ENCODE data around the gene UCHL3. TPM values are rescaled to one million over a fixed set of nuclear protein-coding genes. Genes with fewer than 3 reads are reported as not detected.

UCHL3 gene
- total and polyA plus RNA-seq, 10 of the 15 experiments (the other 5 are each of a cell fraction or from before 2014, with no cell fraction given), result 52.5 to 179 (median 104) TPM

DNA sequence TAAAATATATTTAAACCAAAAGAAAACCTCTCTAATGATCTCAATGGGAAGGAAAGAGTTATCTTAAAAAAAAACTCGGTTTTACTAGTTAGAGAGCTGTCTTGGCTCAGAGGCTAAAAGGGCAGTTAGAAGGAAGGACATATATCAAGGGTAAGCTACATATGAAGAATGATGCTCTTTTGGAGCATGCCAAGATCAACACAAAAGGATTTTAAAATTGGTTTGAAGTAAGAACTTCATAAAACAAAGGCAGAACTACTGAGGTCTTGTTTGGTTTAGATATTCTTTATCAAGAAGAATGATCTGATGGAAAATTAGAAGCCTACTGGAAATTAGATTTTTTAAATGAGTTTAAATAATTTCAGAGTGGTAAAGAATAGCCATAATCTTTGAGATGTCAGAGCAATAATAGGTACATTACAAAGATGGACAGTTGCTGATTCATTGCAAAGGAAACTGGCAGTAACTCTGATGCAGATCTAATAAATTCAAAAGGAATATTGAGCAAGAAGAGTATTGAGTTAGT is 47.1 kb downstream of the UCHL3 start (continued):
- TF ChIP-seq, protein P1, sequence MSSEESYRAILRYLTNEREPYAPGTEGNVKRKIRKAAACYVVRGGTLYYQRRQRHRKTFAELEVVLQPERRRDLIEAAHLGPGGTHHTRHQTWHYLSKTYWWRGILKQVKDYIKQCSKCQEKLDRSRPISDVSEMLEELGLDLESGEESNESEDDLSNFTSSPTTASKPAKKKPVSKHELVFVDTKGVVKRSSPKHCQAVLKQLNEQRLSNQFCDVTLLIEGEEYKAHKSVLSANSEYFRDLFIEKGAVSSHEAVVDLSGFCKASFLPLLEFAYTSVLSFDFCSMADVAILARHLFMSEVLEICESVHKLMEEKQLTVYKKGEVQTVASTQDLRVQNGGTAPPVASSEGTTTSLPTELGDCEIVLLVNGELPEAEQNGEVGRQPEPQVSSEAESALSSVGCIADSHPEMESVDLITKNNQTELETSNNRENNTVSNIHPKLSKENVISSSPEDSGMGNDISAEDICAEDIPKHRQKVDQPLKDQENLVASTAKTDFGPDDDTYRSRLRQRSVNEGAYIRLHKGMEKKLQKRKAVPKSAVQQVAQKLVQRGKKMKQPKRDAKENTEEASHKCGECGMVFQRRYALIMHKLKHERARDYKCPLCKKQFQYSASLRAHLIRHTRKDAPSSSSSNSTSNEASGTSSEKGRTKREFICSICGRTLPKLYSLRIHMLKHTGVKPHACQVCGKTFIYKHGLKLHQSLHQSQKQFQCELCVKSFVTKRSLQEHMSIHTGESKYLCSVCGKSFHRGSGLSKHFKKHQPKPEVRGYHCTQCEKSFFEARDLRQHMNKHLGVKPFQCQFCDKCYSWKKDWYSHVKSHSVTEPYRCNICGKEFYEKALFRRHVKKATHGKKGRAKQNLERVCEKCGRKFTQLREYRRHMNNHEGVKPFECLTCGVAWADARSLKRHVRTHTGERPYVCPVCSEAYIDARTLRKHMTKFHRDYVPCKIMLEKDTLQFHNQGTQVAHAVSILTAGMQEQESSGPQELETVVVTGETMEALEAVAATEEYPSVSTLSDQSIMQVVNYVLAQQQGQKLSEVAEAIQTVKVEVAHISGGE (CRISPR knock-in tag; IDR thresholded peaks at IDR 0.05), result no peak
- no peak for TF ChIP-seq STAT1 (conservative IDR thresholded peaks at IDR 0.05)
- no peak for TF ChIP-seq ZNF217 (IDR thresholded peaks at IDR 0.05)

DNA sequence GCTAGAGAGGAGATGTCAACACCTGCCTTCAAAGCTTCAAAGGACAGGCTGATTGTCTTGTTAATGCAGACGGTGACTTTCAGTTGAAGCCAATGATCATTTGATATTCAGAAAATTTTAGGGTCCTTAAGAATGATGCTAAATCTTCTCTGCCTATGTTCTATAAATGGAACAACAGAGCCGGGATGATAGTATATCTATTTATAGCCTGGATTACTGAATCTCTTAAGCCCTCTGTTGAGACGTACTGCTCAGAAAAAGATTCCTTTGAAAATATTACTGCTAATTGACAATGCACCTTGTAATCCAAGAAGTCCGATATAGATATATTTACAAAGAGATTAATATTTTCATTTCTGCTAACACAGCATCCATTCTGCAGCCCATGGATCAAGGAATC is 50.8 kb downstream of the UCHL3 start:
- no peak for TF ChIP-seq CREM (IDR thresholded peaks at IDR 0.05; ENCODE audit: low read depth)
- no peak for TF ChIP-seq BHLHE40 (IDR thresholded peaks at IDR 0.05; ENCODE audit: borderline replicate concordance in 1 of 2, low read depth in 2 of 2, low read length in 1 of 2)
- TF ChIP-seq JUNB (IDR thresholded peaks at IDR 0.05), result no peak
- TF ChIP-seq NR2C1 (IDR thresholded peaks at IDR 0.05), result no peak
- TF ChIP-seq, protein P2, sequence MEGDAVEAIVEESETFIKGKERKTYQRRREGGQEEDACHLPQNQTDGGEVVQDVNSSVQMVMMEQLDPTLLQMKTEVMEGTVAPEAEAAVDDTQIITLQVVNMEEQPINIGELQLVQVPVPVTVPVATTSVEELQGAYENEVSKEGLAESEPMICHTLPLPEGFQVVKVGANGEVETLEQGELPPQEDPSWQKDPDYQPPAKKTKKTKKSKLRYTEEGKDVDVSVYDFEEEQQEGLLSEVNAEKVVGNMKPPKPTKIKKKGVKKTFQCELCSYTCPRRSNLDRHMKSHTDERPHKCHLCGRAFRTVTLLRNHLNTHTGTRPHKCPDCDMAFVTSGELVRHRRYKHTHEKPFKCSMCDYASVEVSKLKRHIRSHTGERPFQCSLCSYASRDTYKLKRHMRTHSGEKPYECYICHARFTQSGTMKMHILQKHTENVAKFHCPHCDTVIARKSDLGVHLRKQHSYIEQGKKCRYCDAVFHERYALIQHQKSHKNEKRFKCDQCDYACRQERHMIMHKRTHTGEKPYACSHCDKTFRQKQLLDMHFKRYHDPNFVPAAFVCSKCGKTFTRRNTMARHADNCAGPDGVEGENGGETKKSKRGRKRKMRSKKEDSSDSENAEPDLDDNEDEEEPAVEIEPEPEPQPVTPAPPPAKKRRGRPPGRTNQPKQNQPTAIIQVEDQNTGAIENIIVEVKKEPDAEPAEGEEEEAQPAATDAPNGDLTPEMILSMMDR (IDR thresholded peaks at IDR 0.05 in 2 of 3, conservative IDR thresholded peaks at IDR 0.05 in 1 of 3; ENCODE audit: control insufficient read depth in 2 of 3, extremely low read depth in 1 of 3, insufficient read depth in 1 of 3, low read depth in 3 of 3, low read length in 3 of 3), result no peak
- no peak for TF ChIP-seq NFXL1 (IDR thresholded peaks at IDR 0.05; ENCODE audit: borderline replicate concordance)
- no peak for TF ChIP-seq ZNF217 (IDR thresholded peaks at IDR 0.05)
- TF ChIP-seq HCFC1 (IDR thresholded peaks at IDR 0.05; ENCODE audit: low read length), result no peak
- TF ChIP-seq ZBTB33 (IDR thresholded peaks at IDR 0.05), result no peak
- TF ChIP-seq ZZZ3 (IDR thresholded peaks at IDR 0.05; ENCODE audit: control insufficient read depth, insufficient read length, low read depth), result no peak
- TF ChIP-seq RBBP5 (conservative IDR thresholded peaks at IDR 0.05), result no peak
- no peak for TF ChIP-seq SP1 (IDR thresholded peaks at IDR 0.05; ENCODE audit: low read depth, low read length)
- TF ChIP-seq SMARCA5 (IDR thresholded peaks at IDR 0.05), result no peak
- ChIA-PET RAD21 (ENCODE audit: unreplicated experiment) (no interaction called here), SMC1A (ENCODE audit: uncharacterized antibody, unreplicated experiment) (interaction anchor here (1.0 to 1.3 kb wide), 3 partner anchors 19 to 21 kb away, joined by 3 to 6 read pairs (median 4); no protein-coding TSS in a partner anchor), CTCF (interaction anchor here (0.7 kb wide), 1 partner anchor 9 kb away, joined by 3 read pairs; no protein-coding TSS in a partner anchor), POLR2A (no interaction called here)
- no peak for DNase-seq (ENCODE audit: low read depth, low spot score)
- no peaks in the 10 kb centered on the region for H3K4me1 ChIP-seq (ENCODE audit: control insufficient read depth, insufficient read depth, low read length)
- BruUV-seq (replicated peaks), result no TSS peak
- in situ Hi-C loops (cut with MboI) (no loop called here), intact Hi-C loops (cut with micrococcal nuclease; ENCODE audit: unreplicated experiment) (no loop called here)
- no peak overlapping the region for H3K4me2 ChIP-seq (ENCODE audit: control insufficient read depth, insufficient read depth)
- no peak overlapping the region for H2AFZ ChIP-seq (ENCODE audit: control insufficient read depth, low read depth, low read length)
- no peak for ATAC-seq
- FAIRE-seq, result no peak
- no peaks in the 10 kb centered on the region for H3K9me3 ChIP-seq (replicated peaks; ENCODE audit: control insufficient read depth, insufficient read depth, low read length)
- H3K27me3 ChIP-seq (replicated peaks in 1 of 2; ENCODE audit: control insufficient read depth in 2 of 2, insufficient read depth in 2 of 2, low read length in 1 of 2), result no peaks in the 10 kb centered on the region
- no peak overlapping the region for H3K9ac ChIP-seq (ENCODE audit: control insufficient read depth, insufficient read depth, low read length)
- 87% methylated on average over 4 of the region's 4 CpGs for WGBS (ENCODE audit: insufficient coverage, insufficient replicate concordance, low lambda C conversion rate, missing lambda C conversion rate)
- H3K36me3 ChIP-seq (ENCODE audit: control insufficient read depth in 2 of 2, insufficient read depth in 2 of 2, low read length in 1 of 2), result no peaks in the 10 kb centered on the region; a peak in 2 of 4 replicates
- H3K27ac ChIP-seq (ENCODE audit: control insufficient read depth, insufficient read depth), result no peak overlapping the region
- no peak overlapping the region for H3K4me3 ChIP-seq
- H4K20me1 ChIP-seq (ENCODE audit: control insufficient read depth, insufficient read depth), result no peaks in the 10 kb centered on the region
- no peaks in the 10 kb centered on the region for H3K79me2 ChIP-seq (ENCODE audit: control insufficient read depth, insufficient read depth, low read length)
